A549 (cell line): ENCODE results near the gene IFT25.

ENCODE experiments used
- CEBPB ChIP-seq, 2 experiments: fragments of >200 bp in 1 of 2; sonication (Bioruptor Twin) in 1 of 2; formaldehyde crosslinking in 1 of 2; IDR thresholded peaks; 2 replicates each; pipeline ENCODE4 v1.6.1; 2012 to 2016
- FOSL2 ChIP-seq, 2 experiments: fragments of 450-650 bp in 1 of 2; fragments of >200 bp in 1 of 2; sonication (Bioruptor Twin) in 1 of 2; formaldehyde crosslinking; IDR thresholded peaks; 2 replicates each; pipeline versions ENCODE4 v1.5.0 to v1.6.1; 2016 to 2020; ENCODE audit warnings: mild to moderate bottlenecking in 1 of 2, moderate library complexity in 1 of 2
- POLR2A ChIP-seq: IDR thresholded peaks from 2 replicates; pipeline ENCODE4 v1.6.1; 2012; ENCODE audit warnings: mild to moderate bottlenecking, low read length
- SMC3 ChIP-seq: fragments of >200 bp; sonication (Bioruptor Twin); formaldehyde crosslinking; IDR thresholded peaks from 3 replicates; pipeline ENCODE4 v1.6.1; 2018; ENCODE audit warnings: inconsistent platforms
- TF ChIP-seq, protein P1 (sequence below): fragments of 150-350 bp; IDR thresholded peaks from 2 replicates; pipeline ENCODE4 v1.6.1; 2014; ENCODE audit warnings: low read depth, mild to moderate bottlenecking, low read length
- TF ChIP-seq, protein P2 (sequence below): fragments of >200 bp; sonication (Bioruptor Twin); formaldehyde crosslinking; IDR thresholded peaks from 3 replicates; pipeline ENCODE4 v1.5.1; 2016
- TF ChIP-seq, protein P3 (sequence below): fragments of 450-650 bp; IDR thresholded peaks from 2 replicates; pipeline ENCODE4 v1.6.1; 2014; ENCODE audit warnings: antibody characterized with exemption

DNA sequence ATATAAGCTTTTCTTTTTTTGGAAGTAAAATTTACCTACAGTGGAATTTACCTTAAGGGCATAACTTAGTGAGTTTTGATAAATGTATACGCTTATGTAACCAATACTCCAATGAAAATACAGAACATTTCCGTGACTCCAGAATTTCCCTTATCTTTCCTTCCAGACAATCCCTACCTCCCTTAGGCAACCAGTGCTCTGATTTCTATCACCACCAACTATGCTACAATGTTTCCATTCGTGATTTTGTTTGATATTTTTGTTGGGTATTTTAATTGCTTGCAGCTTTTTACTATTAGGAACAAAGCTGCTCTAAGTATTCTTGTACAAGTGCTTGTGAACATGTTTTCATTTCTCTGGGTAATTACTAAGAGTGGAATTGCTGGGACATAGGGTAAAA lies 14.6 kb downstream of the IFT25 start:
- TF ChIP-seq, protein P1, sequence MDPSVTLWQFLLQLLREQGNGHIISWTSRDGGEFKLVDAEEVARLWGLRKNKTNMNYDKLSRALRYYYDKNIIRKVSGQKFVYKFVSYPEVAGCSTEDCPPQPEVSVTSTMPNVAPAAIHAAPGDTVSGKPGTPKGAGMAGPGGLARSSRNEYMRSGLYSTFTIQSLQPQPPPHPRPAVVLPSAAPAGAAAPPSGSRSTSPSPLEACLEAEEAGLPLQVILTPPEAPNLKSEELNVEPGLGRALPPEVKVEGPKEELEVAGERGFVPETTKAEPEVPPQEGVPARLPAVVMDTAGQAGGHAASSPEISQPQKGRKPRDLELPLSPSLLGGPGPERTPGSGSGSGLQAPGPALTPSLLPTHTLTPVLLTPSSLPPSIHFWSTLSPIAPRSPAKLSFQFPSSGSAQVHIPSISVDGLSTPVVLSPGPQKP: no peak
- TF ChIP-seq POLR2A: no peak
- TF ChIP-seq, protein P2, sequence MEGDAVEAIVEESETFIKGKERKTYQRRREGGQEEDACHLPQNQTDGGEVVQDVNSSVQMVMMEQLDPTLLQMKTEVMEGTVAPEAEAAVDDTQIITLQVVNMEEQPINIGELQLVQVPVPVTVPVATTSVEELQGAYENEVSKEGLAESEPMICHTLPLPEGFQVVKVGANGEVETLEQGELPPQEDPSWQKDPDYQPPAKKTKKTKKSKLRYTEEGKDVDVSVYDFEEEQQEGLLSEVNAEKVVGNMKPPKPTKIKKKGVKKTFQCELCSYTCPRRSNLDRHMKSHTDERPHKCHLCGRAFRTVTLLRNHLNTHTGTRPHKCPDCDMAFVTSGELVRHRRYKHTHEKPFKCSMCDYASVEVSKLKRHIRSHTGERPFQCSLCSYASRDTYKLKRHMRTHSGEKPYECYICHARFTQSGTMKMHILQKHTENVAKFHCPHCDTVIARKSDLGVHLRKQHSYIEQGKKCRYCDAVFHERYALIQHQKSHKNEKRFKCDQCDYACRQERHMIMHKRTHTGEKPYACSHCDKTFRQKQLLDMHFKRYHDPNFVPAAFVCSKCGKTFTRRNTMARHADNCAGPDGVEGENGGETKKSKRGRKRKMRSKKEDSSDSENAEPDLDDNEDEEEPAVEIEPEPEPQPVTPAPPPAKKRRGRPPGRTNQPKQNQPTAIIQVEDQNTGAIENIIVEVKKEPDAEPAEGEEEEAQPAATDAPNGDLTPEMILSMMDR: no peak
- TF ChIP-seq SMC3: no peak
- TF ChIP-seq, protein P3, sequence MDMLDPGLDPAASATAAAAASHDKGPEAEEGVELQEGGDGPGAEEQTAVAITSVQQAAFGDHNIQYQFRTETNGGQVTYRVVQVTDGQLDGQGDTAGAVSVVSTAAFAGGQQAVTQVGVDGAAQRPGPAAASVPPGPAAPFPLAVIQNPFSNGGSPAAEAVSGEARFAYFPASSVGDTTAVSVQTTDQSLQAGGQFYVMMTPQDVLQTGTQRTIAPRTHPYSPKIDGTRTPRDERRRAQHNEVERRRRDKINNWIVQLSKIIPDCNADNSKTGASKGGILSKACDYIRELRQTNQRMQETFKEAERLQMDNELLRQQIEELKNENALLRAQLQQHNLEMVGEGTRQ: no peak
- no peak for TF ChIP-seq FOSL2 (IDR thresholded peaks at IDR 0.05)
- no peak for TF ChIP-seq FOSL2 (CRISPR knock-in tag; IDR thresholded peaks at IDR 0.05)
- no peak for TF ChIP-seq CEBPB (IDR thresholded peaks at IDR 0.05)
